Measurements from ENCODE around the gene GNAQ. TPM values are rescaled to one million over a fixed set of nuclear protein-coding genes. Genes with fewer than 3 reads are reported as not detected.
"Not testable (repeated sequence)": the region's sequence is repeated elsewhere in the genome, so short reads cannot be mapped to it uniquely, and the experiment has no call there.

GNAQ gene
- total and polyA plus RNA-seq, 2 donors (not counting 1 experiment from before 2014, with no cell fraction given): 0.60 to 1.4 TPM

DNA sequence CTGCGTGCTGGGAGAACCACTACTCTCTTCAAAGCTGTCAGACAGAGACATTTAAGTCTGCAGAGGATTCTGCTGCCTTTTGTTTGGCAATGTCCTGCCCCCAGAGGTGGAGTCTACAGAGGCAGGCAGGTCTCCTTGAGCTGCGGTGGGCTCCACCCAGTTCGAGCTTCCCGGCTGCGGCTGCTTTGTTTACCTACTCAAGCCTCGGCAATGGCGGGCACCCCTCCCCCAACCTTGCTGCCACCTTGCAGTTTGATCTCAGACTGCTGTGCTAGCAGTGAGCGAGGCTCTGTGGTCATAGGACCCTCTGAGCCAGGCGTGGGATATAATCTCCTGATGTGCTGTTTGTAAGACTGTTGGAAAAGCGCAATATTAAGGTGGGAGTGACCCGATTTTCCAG, 343.9 kb downstream of the GNAQ start:
- DNase-seq; H3K4me1 ChIP-seq (ENCODE audit: control insufficient read depth in 2 of 2, insufficient read depth in 2 of 2, low read length in 2 of 2); CTCF ChIA-PET; H2AFZ ChIP-seq (ENCODE audit: insufficient read depth, low read depth, low read length, poor library complexity, severe bottlenecking); H3K27me3 Mint-ChIP-seq; H3K4me3 Mint-ChIP-seq; H3K4me2 ChIP-seq (replicated peaks; ENCODE audit: low read depth, low read length, poor library complexity, severe bottlenecking); H3K9me3 ChIP-seq (ENCODE audit: control extremely low read depth in 1 of 3, control insufficient read depth in 2 of 3, insufficient read depth in 1 of 3, low read length in 2 of 3); H3K4me3 ChIP-seq (ENCODE audit: control extremely low read depth in 1 of 5, extremely low read depth in 1 of 5, insufficient read depth in 1 of 5, low read depth in 2 of 5, low read length in 4 of 5); H3K27ac ChIP-seq (ENCODE audit: low read length in 2 of 2); H3K79me2 ChIP-seq (ENCODE audit: control insufficient read depth, insufficient read depth, low read length); H3K9me3 Mint-ChIP-seq (ENCODE audit: insufficient read depth); H3K36me3 ChIP-seq (replicated peaks in 1 of 2; ENCODE audit: control extremely low read depth in 1 of 2, control insufficient read depth in 1 of 2, extremely low read depth in 1 of 2, insufficient read depth in 2 of 2, low read length in 1 of 2); H3K27me3 ChIP-seq (replicated peaks in 1 of 4; ENCODE audit: control extremely low read depth in 1 of 4, control insufficient read depth in 3 of 4, insufficient read depth in 4 of 4, low read length in 3 of 4); intact Hi-C loops (cut with micrococcal nuclease); ATAC-seq (ENCODE audit: low read depth); POLR2A ChIA-PET; H3K27ac Mint-ChIP-seq; H3K4me1 Mint-ChIP-seq; H3K9ac ChIP-seq (ENCODE audit: low read length); H4K20me1 ChIP-seq (ENCODE audit: control insufficient read depth, insufficient read depth, low read length, poor library complexity, severe bottlenecking): not testable (repeated sequence)
- WGBS (ENCODE audit: insufficient coverage): 92% methylated on average over 8 of the region's 11 CpGs

DNA sequence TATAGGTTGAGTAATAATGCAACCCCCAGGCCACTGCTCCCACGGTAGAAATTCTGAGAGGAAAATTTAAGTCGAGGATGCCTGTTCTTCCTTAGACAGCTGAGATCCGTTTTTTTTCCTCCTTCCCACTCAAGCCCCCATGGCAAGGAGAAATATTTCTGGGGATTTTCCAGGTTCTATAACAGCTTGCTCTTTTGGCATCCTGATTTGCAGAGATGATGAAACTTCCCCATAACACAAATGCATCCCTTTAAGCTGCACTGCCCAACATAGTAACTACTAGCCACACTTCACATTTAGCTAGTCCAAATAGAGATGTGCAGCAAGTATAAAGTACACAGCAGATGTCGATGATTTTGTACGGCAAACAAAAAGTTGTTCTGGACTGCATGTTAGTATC, 351.0 kb downstream of the GNAQ start:
- intact Hi-C loops (cut with micrococcal nuclease): no loop called here
- TF ChIP-seq, protein P1, sequence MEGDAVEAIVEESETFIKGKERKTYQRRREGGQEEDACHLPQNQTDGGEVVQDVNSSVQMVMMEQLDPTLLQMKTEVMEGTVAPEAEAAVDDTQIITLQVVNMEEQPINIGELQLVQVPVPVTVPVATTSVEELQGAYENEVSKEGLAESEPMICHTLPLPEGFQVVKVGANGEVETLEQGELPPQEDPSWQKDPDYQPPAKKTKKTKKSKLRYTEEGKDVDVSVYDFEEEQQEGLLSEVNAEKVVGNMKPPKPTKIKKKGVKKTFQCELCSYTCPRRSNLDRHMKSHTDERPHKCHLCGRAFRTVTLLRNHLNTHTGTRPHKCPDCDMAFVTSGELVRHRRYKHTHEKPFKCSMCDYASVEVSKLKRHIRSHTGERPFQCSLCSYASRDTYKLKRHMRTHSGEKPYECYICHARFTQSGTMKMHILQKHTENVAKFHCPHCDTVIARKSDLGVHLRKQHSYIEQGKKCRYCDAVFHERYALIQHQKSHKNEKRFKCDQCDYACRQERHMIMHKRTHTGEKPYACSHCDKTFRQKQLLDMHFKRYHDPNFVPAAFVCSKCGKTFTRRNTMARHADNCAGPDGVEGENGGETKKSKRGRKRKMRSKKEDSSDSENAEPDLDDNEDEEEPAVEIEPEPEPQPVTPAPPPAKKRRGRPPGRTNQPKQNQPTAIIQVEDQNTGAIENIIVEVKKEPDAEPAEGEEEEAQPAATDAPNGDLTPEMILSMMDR (IDR thresholded peaks at IDR 0.05): no peak
- no peak for TF ChIP-seq EZH2 (IDR thresholded peaks at IDR 0.05; ENCODE audit: borderline replicate concordance, insufficient read depth, low read depth, low read length, poor library complexity, severe bottlenecking)
- Histone ChIP-seq H4K20me1 (ENCODE audit: control insufficient read depth, insufficient read depth, low read length, poor library complexity, severe bottlenecking) (no peaks in the 10 kb centered on the region), H3K9me3 (ENCODE audit: control extremely low read depth in 1 of 3, control insufficient read depth in 2 of 3, insufficient read depth in 1 of 3, low read length in 2 of 3) (no peaks in the 10 kb centered on the region), H3K27me3 (replicated peaks in 1 of 4; ENCODE audit: control extremely low read depth in 1 of 4, control insufficient read depth in 3 of 4, insufficient read depth in 4 of 4, low read length in 3 of 4) (no peaks in the 10 kb centered on the region), H3K4me3 (ENCODE audit: control extremely low read depth in 1 of 5, extremely low read depth in 1 of 5, insufficient read depth in 1 of 5, low read depth in 2 of 5, low read length in 4 of 5) (no peak overlapping the region), H3K4me2 (replicated peaks; ENCODE audit: low read depth, low read length, poor library complexity, severe bottlenecking) (no peak overlapping the region), H3K4me1 (ENCODE audit: control insufficient read depth in 2 of 2, insufficient read depth in 2 of 2, low read length in 2 of 2) (no peaks in the 10 kb centered on the region), H3K27ac (ENCODE audit: low read length in 2 of 2) (no peak overlapping the region), H3K9ac (ENCODE audit: low read length) (no peak overlapping the region), H3K36me3 (replicated peaks in 1 of 2; ENCODE audit: control extremely low read depth in 1 of 2, control insufficient read depth in 1 of 2, extremely low read depth in 1 of 2, insufficient read depth in 2 of 2, low read length in 1 of 2) (no peaks in the 10 kb centered on the region), H3K79me2 (ENCODE audit: control insufficient read depth, insufficient read depth, low read length) (no peaks in the 10 kb centered on the region), H2AFZ (ENCODE audit: insufficient read depth, low read depth, low read length, poor library complexity, severe bottlenecking) (no peak overlapping the region)
- Mint-ChIP-seq H3K4me1 (no peaks in the 10 kb centered on the region), H3K4me3 (no peak overlapping the region), H3K27ac (no peak overlapping the region), H3K9me3 (ENCODE audit: insufficient read depth) (no peaks in the 10 kb centered on the region), H3K27me3 (no peaks in the 10 kb centered on the region)
- POLR2A ChIA-PET: no interaction called here
- CTCF ChIA-PET: no interaction called here
- DNase-seq: no peak
- WGBS (ENCODE audit: insufficient coverage): no CpG with 5 or more reads among the region's 5 CpGs
- ATAC-seq (ENCODE audit: low read depth): no peak

All from B cell (primary cell).